Activated naive CD4-positive, alpha-beta T cell treated with anti-CD3 and anti-CD28 coated beads, Interleukin-2, amount 50 U/mL, for 24 hours (primary cell): Measurements from ENCODE around the gene PPAN.

Source experiments
- H3K27ac Mint-ChIP-seq: one replicate; pipeline ENCODE4 v1.8.0; 2021; ENCODE audit warnings: mild to moderate bottlenecking, mixed read lengths
- H3K27me3 Mint-ChIP-seq: one replicate; pipeline ENCODE4 v1.8.0; 2021; ENCODE audit warnings: mixed read lengths
- H3K36me3 Mint-ChIP-seq: one replicate; pipeline ENCODE4 v1.8.0; 2021; ENCODE audit warnings: mixed read lengths
- H3K4me1 Mint-ChIP-seq: one replicate; pipeline ENCODE4 v1.8.0; 2021; ENCODE audit warnings: mixed read lengths
- H3K4me3 Mint-ChIP-seq: one replicate; pipeline ENCODE4 v1.8.0; 2021; ENCODE audit warnings: mild to moderate bottlenecking, mixed read lengths
- H3K9me3 Mint-ChIP-seq: one replicate; pipeline ENCODE4 v1.8.0; 2021; ENCODE audit warnings: mixed read lengths

The PPAN gene

DNA sequence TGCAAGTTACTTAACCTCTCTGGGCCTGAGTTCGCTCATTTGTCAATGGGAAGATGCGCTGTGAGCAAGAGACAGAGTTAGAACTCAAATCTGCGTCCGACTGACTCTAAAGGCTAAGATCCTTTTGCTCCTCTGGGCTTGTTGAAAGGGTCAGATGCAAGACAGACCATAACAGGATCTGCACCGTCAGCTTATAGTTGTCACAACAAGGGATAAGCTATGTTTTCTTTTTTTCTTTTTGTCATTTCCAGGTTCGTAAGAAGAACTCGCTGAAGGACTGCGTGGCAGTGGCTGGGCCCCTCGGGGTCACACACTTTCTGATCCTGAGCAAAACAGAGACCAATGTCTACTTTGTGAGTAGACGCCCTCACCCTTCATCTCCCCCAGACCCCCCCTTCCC is 1.1 kb downstream of the PPAN start:
- peaks cover 58% of the 10 kb centered on the region for H3K4me1 Mint-ChIP-seq
- H3K27ac Mint-ChIP-seq, result peak overlapping the region; percentile 99
- H3K4me3 Mint-ChIP-seq, result peak overlapping the region; percentile 79
- no peaks in the 10 kb centered on the region for H3K9me3 Mint-ChIP-seq
- peaks cover 12% of the 10 kb centered on the region for H3K36me3 Mint-ChIP-seq
- H3K27me3 Mint-ChIP-seq, result no peaks in the 10 kb centered on the region

DNA sequence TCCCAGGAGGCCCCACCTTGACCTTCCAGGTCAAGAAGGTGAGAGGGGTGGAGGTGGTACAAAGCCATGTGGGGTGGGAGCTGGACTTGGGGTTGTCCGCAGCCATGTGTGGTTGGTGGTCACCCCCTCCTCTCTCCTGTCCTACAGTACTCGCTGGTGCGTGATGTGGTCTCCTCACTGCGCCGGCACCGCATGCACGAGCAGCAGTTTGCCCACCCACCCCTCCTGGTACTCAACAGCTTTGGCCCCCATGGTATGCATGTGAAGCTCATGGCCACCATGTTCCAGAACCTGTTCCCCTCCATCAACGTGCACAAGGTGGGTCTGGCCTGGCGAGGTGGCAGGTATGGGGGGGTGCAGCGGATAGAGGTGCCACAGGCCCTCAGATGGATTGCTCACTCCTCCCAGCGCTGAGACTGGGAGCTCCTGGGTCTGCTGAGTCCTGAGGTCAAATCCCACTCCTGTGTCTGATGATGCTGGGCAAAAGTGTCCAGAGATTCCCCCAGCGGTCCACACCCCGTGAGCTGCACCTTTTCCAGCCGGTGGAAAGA is 1.7 kb downstream of the PPAN start:
- H3K9me3 Mint-ChIP-seq, result no peaks in the 10 kb centered on the region
- H3K27ac Mint-ChIP-seq, result peak overlapping the region; percentile 51
- no peaks in the 10 kb centered on the region for H3K27me3 Mint-ChIP-seq
- H3K36me3 Mint-ChIP-seq, result peaks cover 12% of the 10 kb centered on the region
- H3K4me1 Mint-ChIP-seq, result peaks cover 58% of the 10 kb centered on the region
- H3K4me3 Mint-ChIP-seq, result peak overlapping the region; percentile 79

DNA sequence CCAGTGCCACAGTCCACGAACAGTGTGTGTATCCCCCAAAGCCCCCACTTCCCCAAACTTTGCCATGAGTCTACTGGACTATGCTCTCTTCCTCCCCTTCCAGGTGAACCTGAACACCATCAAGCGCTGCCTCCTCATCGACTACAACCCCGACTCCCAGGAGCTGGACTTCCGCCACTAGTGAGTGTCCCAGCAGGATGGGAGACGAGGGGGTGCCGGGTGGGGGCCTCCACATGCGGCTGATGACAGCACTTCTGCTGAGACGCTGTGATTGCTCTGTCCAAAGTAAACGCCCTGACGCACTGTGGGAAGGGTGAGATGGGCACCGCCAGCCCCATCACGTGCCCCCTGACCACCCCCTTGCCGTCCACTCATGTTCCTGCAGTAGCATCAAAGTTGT is 3.4 kb downstream of the PPAN start:
- Mint-ChIP-seq H3K36me3 (peaks cover 12% of the 10 kb centered on the region), H3K27me3 (no peaks in the 10 kb centered on the region), H3K9me3 (no peaks in the 10 kb centered on the region), H3K4me3 (peak overlapping the region; percentile 47), H3K27ac (peak overlapping the region; percentile 17), H3K4me1 (peaks cover 53% of the 10 kb centered on the region)

GRCh38 chr19:10110076-10110971 is 4.2 kb downstream of the PPAN start:
- peaks cover 12% of the 10 kb centered on the region for H3K36me3 Mint-ChIP-seq
- no peaks in the 10 kb centered on the region for H3K9me3 Mint-ChIP-seq
- H3K27ac Mint-ChIP-seq, result peak overlapping the region; percentile 35
- H3K27me3 Mint-ChIP-seq, result no peaks in the 10 kb centered on the region
- H3K4me3 Mint-ChIP-seq, result peak overlapping the region; percentile 42
- peaks cover 47% of the 10 kb centered on the region for H3K4me1 Mint-ChIP-seq

- peaks cover 46% of the 10 kb centered on the region for H3K4me1 Mint-ChIP-seq
- H3K4me3 Mint-ChIP-seq, result peak overlapping the region; percentile 42
- peak overlapping the region; percentile 35 for H3K27ac Mint-ChIP-seq
- H3K27me3 Mint-ChIP-seq, result no peaks in the 10 kb centered on the region
- H3K9me3 Mint-ChIP-seq, result no peaks in the 10 kb centered on the region
- H3K36me3 Mint-ChIP-seq, result peaks cover 13% of the 10 kb centered on the region
Measured at GRCh38 chr19:10110972-10111317, 4.8 kb downstream of the PPAN start.

GRCh38 chr19:10111405-10111811 is 5.2 kb downstream of the PPAN start, which contains the start of gene P2RY11:
Gene P2RY11, plus strand, starts transcription at chr19:10111693. Its CDS starts 29 bp downstream, at chr19:10111722.
- peaks cover 17% of the 10 kb centered on the region for H3K36me3 Mint-ChIP-seq
- H3K4me1 Mint-ChIP-seq, result peaks cover 51% of the 10 kb centered on the region
- peak within 1 kb of the TSS; percentile 93 for H3K27ac Mint-ChIP-seq
- H3K4me3 Mint-ChIP-seq, result peak within 1 kb of the TSS; percentile 66
- no peaks in the 10 kb centered on the region for H3K27me3 Mint-ChIP-seq
- no peaks in the 10 kb centered on the region for H3K9me3 Mint-ChIP-seq

DNA sequence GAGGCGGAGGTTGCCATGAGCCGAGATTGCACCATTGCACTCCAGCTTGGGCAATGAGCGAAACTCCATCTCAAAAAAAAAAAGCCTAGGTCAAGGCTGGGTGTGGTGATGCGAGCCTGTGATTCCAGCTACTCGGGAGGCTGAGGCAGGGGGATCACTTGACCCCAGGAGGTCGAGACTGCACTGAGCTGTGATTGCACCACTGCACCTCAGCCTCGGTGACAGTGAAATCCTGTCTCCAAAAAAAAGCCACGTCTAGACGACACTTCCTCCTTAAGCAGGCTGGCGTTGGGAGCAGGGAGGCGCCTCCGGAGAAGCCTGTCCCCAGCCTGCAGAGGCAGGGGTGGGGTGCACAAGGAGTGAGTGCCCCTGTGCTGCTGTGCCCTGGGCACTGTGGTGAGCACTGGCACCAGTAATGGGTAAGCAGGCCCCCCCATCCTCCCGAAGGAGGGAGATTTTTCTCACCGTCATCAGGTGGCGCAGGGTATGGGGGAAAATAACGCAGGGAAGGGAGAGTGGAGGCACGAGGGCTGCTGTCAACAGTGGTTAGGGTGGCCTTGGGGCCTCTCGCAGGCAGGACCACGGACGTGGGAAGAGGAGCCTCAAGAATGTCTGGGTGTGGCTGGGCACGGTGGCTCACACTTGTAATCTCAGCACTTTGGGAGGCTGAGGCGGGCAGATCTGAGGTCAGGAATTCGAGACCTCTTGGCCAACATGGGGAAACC is 6.0 kb downstream of the PPAN start:
- peak overlapping the region; percentile 66 for H3K4me3 Mint-ChIP-seq
- peaks cover 12% of the 10 kb centered on the region for H3K36me3 Mint-ChIP-seq
- H3K4me1 Mint-ChIP-seq, result peaks cover 50% of the 10 kb centered on the region

GRCh38 chr19:10112895-10113591 is 6.9 kb downstream of the PPAN start:
- H3K4me1 Mint-ChIP-seq, result peaks cover 47% of the 10 kb centered on the region
- no peaks in the 10 kb centered on the region for H3K27me3 Mint-ChIP-seq
- peaks cover 10% of the 10 kb centered on the region for H3K36me3 Mint-ChIP-seq
- no peaks in the 10 kb centered on the region for H3K9me3 Mint-ChIP-seq
- H3K27ac Mint-ChIP-seq, result peak overlapping the region; percentile 94
- peak overlapping the region; percentile 66 for H3K4me3 Mint-ChIP-seq

More for the DNA sequence above, 6.0 kb downstream of the PPAN start:
- Mint-ChIP-seq H3K27me3 (no peaks in the 10 kb centered on the region), H3K27ac (peak overlapping the region; percentile 93), H3K9me3 (no peaks in the 10 kb centered on the region)

DNA sequence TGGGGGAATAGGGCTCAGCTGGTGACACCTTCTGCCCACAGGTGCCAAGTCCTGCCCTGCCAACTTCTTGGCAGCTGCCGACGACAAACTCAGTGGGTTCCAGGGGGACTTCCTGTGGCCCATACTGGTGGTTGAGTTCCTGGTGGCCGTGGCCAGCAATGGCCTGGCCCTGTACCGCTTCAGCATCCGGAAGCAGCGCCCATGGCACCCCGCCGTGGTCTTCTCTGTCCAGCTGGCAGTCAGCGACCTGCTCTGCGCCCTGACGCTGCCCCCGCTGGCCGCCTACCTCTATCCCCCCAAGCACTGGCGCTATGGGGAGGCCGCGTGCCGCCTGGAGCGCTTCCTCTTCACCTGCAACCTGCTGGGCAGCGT is 7.4 kb downstream of the PPAN start:
- Mint-ChIP-seq H3K36me3 (peaks cover 10% of the 10 kb centered on the region), H3K4me1 (peaks cover 45% of the 10 kb centered on the region), H3K27me3 (no peaks in the 10 kb centered on the region), H3K27ac (peak overlapping the region; percentile 30), H3K9me3 (no peaks in the 10 kb centered on the region), H3K4me3 (peak overlapping the region; percentile 11)

- H3K27ac Mint-ChIP-seq, result peak overlapping the region; percentile 62
- H3K4me1 Mint-ChIP-seq, result peaks cover 45% of the 10 kb centered on the region
Measured at GRCh38 chr19:10113964-10114650, 7.9 kb downstream of the PPAN start.

DNA sequence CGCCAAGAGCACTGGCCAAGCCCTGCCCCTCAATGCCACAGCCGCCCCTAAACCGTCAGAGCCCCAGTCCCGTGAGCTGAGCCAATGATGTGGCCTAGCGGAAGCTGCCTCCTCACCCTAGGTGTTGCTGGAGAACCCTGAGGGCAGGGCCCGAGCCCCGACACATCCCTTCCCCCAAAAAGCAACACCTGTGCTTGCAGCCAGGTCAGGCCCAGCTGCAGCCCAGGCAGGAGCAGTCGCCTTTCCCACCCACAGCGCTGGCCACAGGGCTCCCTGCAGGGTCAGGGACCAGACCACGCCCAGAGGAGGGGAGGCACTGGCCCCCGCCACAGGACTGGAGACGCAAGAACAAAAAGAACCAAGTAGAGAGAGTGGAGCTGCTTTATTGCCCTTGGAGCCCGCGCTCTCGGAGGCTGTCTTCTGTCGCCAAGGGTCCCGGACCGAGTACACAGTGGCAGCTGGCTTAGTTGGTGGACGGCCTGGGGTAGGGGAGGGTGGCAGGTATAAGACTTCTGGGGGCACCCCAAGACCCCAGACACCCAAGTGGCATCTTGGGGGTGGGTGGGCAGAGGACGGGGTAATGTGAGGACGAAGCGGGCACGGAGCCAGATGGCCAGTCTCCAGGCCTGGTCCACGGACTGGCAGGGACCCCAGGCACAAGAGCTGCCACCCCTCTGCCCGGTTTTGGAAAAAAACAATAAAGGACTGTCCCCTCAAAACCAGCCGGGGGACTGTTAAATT is 8.7 kb downstream of the PPAN start:
- Mint-ChIP-seq H3K36me3 (peaks cover 10% of the 10 kb centered on the region), H3K9me3 (no peaks in the 10 kb centered on the region), H3K27ac (peak overlapping the region; percentile 62), H3K27me3 (no peaks in the 10 kb centered on the region), H3K4me1 (peaks cover 42% of the 10 kb centered on the region), H3K4me3 (peak overlapping the region; percentile 36)

More at GRCh38 chr19:10113964-10114650, 7.9 kb downstream of the PPAN start:
- Mint-ChIP-seq H3K27me3 (no peaks in the 10 kb centered on the region), H3K4me3 (peak overlapping the region; percentile 26), H3K9me3 (no peaks in the 10 kb centered on the region), H3K36me3 (peaks cover 10% of the 10 kb centered on the region)

DNA sequence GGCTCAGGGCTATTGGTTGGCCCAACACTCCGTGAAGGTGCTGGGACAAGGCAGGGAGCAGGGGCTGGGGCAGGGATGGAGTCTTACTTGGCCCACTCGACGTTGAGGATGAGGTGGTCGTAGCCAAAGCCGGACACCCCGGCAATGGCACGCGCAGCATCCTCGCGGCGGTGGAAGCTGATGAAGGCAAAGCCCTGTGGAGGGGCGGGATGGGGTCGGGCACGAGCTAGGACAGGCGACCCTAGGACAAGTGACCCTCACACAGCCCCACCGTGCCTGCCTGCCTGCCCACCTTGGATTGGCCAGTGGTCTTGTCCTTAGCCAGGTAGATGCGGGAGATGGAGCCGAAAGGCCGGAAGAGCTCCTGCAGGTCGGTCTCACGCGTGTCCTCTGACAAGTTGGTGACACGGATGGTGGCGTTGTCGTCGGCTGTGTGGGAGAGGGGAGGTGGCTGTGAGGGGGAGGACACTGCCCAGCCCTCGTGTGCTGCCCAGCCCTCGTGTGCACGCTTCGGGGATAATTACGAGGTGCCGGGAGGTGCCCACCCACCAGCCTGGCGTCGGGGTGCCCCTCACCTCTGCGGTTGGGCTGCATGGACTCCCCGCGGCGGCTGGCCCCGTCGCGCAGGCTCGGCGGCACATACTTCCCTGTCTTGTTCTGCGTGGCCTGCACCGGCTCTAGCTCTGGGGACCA is 9.4 kb downstream of the PPAN start:
- Mint-ChIP-seq H3K27me3 (no peaks in the 10 kb centered on the region), H3K4me3 (peak overlapping the region; percentile 19), H3K27ac (peak overlapping the region; percentile 92), H3K4me1 (peaks cover 42% of the 10 kb centered on the region), H3K36me3 (peaks cover 9% of the 10 kb centered on the region), H3K9me3 (no peaks in the 10 kb centered on the region)

DNA sequence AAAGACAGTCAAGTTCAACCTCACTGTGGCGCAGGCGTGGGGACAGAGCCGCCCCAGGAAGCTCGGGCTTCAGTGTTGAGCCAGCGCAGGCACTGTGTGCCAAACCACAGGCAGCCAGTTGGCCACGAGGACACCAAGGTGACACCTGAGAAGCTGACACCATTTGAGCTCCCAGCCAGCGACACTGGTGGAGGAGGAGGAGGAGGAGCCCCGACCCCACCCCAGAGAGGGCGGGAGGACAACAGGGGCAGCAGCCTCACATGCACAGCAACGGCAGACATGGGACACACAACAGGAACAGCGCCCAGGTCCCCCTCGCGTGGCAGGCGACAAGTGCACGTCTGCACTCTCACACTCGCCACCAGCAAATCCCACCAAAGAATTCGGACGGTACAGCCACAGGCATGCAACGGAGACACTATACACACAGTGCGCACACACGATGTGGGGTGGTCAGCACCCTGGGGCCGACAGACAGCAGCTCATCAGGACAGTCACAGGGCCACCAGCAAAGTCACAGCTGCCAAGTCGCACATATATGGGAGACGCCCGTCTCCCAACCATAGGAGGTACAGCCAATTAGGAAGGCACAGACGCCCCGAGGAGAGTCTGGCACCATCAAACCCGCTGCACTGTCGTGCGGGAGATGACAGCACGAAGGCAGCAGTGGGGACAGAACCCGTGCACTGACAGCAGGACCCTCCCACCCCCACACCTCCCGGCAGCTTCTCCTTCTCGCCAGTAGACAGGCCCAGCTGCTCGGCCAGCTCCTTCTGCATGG is 10.1 kb downstream of the PPAN start:
- Mint-ChIP-seq H3K9me3 (no peaks in the 10 kb centered on the region), H3K36me3 (peaks cover 7% of the 10 kb centered on the region), H3K4me1 (peaks cover 38% of the 10 kb centered on the region), H3K27ac (peak overlapping the region; percentile 92), H3K4me3 (peak overlapping the region; percentile 49), H3K27me3 (no peaks in the 10 kb centered on the region)
